Spleen (tissue), 11 donors: ENCODE results near the gene PSMG4. TPM values are rescaled to one million over a fixed set of nuclear protein-coding genes. Genes with fewer than 3 reads are reported as not detected.

Experiments used
- DNase-seq: peaks from one replicate; pipeline ENCODE4 v3.0.0-alpha.2; 2020
- H3K27ac ChIP-seq, 8 donors: fragments of 200-600 bp; sonication (generic) in 7 of 8; 1 replicate in 4 of 8; 2 replicates in 4 of 8; pipeline versions ENCODE4 v1.5.0 to v1.8.0; 2016 to 2021; ENCODE audit warnings: inconsistent platforms in 4 of 8, mild to moderate bottlenecking in 4 of 8, moderate library complexity in 1 of 8
- H3K27me3 ChIP-seq, 7 donors: fragments of 200-600 bp; sonication (generic) in 6 of 7; replicated peaks in 1 of 7; 1 replicate in 4 of 7; 2 replicates in 3 of 7; pipeline versions ENCODE4 v1.5.0 to v1.8.0; 2016 to 2021; ENCODE audit warnings: inconsistent platforms in 3 of 7, mild to moderate bottlenecking in 1 of 7
- H3K36me3 ChIP-seq, 6 donors: fragments of 200-600 bp; sonication (generic) in 5 of 6; 1 replicate in 4 of 6; 2 replicates in 2 of 6; pipeline versions ENCODE4 v1.5.0 to v1.8.0; 2016 to 2021; ENCODE audit warnings: inconsistent platforms in 2 of 6
- H3K4me1 ChIP-seq, 6 donors: fragments of 200-600 bp; sonication (generic) in 5 of 6; 1 replicate in 3 of 6; 2 replicates in 3 of 6; pipeline versions ENCODE4 v1.5.0 to v1.8.0; 2016 to 2021; ENCODE audit warnings: inconsistent platforms in 3 of 6
- H3K4me3 ChIP-seq, 8 donors: fragments of 200-600 bp; sonication (generic) in 7 of 8; 1 replicate in 4 of 8; 2 replicates in 4 of 8; pipeline versions ENCODE4 v1.5.0 to v1.8.0; 2016 to 2021; ENCODE audit warnings: inconsistent platforms in 4 of 8, mild to moderate bottlenecking in 4 of 8, moderate library complexity in 2 of 8
- H3K9me3 ChIP-seq, 8 donors: fragments of 200-600 bp; sonication (generic) in 7 of 8; 1 replicate in 4 of 8; 2 replicates in 4 of 8; pipeline versions ENCODE4 v1.5.0 to v1.8.0; 2016 to 2021; ENCODE audit warnings: inconsistent platforms in 4 of 8
- POLR2A ChIP-seq, 3 donors: fragments of 450-650 bp; IDR thresholded peaks; one replicate each; pipeline ENCODE4 v1.5.1; 2017; ENCODE audit warnings: antibody characterized with exemption in 3 of 3, mild to moderate bottlenecking in 1 of 3
- POLR2AphosphoS5 ChIP-seq, 3 donors: sonication (generic); formaldehyde crosslinking; IDR thresholded peaks; one replicate each; pipeline ENCODE4 v1.5.1; 2017; ENCODE audit warnings: antibody characterized with exemption in 3 of 3
- WGBS, 5 donors: extraction: QIAGEN DNeasy Blood & Tissue Kit in 3 of 5; methylation state at CpG; one replicate each; pipeline versions ENCODE4 v1.1.5 to v1.1.7; 2013 to 2018; 5-methylcytosine and 5-hydroxymethylcytosine counted together
- intact Hi-C: fragments of 100-400 bp; cut with DNase I; formaldehyde crosslinking; loops from one replicate; pipeline ENCODE4 v1.15.0; 2023; ENCODE audit warnings: low total_unique reads
- polyA plus RNA-seq, 3 donors: library from polyadenylated mRNA; stranded (reverse); fragments of 200-250 nt; gene quantifications; one replicate each; pipeline ENCODE4 v1.2.1, GENCODE V29; 2013
- total RNA-seq, 7 donors: library from RNA; depleted of rRNA in 3 of 7; stranded (reverse); fragments of >200 nt in 3 of 7; fragmentation: NEBNext Ultra II Directional in 4 of 7; extraction: Animal tissue kit (Norgen Biotek cat#: 25700) in 4 of 7; gene quantifications; one replicate each; pipeline versions ENCODE4 v1.1.0 to v1.2.1, GENCODE V29; 2016 to 2021
- TF ChIP-seq, protein P1 (sequence below), 11 experiments: fragments of 200-600 bp in 7 of 11; fragments of 450-650 bp in 4 of 11; sonication (generic) in 4 of 11; IDR thresholded peaks in 8 of 11; conservative IDR thresholded peaks in 3 of 11; 1 replicate in 7 of 11; 2 replicates in 4 of 11; pipeline versions ENCODE4 v1.4.0 to v1.8.0; 2016 to 2021; ENCODE audit warnings: antibody characterized with exemption in 11 of 11, inconsistent platforms in 4 of 11, mild to moderate bottlenecking in 1 of 11
- donor health status: healthy with polysubstance abuse.
- donor health status: DM: no; HTN: no; CAD: no; lungs with moderate emphysema.
- donor health status: DM: no; HTN: no; CAD: no.
- donor health status: Bipolar disorder and iron deficiency.
- donor health status: healthy.
- donor health status: DM: no; HTN: no; CAD: no.
- donor health status: DM: yes; HTN: yes; CAD: no.

PSMG4 gene
- total and polyA plus RNA-seq, 10 donors = 12.1 to 41.6 (median 18.5) TPM

DNA sequence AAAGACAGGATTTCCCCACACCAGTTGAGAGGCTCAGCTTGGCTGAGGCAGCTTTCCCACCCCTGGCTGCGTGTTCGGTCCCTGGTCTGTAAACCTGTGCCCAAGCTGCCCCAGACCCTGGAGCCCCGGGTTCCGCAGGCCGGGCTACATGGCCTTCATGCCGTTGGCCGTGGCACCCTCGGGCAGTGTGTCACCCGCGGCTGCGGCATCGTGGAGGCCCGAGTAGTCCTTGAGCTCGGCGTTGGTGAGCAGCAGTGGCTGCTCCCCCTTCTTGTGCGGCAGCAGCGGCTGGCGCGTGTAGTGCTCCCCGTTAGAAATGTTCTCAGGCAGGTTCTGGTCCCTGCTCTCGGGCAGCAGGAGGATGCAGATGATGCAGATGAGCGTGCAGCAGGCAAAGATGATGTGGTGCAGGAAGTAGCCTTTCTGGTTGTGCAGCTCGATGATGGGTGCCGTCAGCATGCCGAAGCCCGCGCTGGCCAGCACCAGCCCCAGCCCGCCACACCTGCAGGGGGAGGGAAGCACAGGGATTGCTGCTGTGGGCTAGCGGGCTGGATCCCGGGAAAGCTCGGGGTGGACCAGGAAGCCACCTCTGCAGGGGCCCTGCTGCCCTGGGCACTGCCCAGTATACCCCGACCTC lies 14.3 kb downstream of the PSMG4 start:
- peaks cover 0 to 75% (median 37%) of the 10 kb centered on the region in 6 donors for H3K36me3 ChIP-seq
- 85 to 94% (median 93%) methylated on average over 31 to 32 of the region's 32 CpGs for WGBS, 5 donors

DNA sequence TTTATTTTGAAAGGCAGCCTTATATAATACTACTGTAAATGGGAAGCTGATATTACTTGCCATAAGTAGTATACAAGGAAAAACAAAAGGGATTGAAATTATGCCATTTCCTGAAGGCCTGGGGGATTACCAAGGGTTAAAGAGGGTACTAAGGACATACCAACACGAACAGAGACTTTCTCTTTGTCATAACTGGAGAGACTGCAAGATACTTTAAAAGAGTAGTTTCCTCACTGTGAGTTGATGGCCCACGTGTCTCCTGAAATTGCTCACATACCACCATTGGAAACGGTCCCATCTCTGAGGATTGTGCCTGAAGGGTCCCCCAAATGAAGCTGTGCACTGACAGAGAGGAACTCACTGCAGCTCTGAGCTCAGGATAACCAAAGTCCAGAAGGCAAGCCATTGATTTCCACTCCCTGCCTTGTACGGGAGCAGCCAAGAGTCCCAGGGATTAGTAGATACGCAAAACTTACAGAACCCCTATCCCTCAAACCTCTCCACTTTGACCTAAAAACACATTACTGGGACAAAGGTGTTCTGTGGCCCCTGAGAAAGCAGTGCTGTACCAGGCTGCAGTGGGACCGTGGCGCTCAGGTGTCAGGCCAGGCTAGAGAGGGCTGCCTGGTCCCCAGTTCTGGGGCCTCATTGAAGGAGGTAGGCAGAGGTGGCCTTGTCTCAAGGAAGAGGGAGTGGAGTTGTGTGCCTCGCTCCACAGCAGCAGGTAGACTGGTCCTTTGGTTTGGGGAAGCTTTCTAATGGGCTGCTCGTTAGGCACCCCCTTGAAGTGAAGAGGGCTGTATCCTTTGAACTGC lies 15.2 kb downstream of the PSMG4 start:
- peak; percentile 55 for DNase-seq
- peaks cover 0 to 66% (median 35%) of the 10 kb centered on the region in 6 donors for H3K36me3 ChIP-seq
- intact Hi-C loops = loop anchor here (10.0 kb wide), 2 partner anchors 701 to 881 kb away; no protein-coding TSS in a partner anchor

More for the DNA sequence above, 14.3 kb downstream of the PSMG4 start:
- H3K27ac ChIP-seq = no peak overlapping the region
- no peaks in the 10 kb centered on the region for H3K27me3 ChIP-seq
- no peaks in the 10 kb centered on the region for H3K9me3 ChIP-seq
- TF ChIP-seq, protein P1, sequence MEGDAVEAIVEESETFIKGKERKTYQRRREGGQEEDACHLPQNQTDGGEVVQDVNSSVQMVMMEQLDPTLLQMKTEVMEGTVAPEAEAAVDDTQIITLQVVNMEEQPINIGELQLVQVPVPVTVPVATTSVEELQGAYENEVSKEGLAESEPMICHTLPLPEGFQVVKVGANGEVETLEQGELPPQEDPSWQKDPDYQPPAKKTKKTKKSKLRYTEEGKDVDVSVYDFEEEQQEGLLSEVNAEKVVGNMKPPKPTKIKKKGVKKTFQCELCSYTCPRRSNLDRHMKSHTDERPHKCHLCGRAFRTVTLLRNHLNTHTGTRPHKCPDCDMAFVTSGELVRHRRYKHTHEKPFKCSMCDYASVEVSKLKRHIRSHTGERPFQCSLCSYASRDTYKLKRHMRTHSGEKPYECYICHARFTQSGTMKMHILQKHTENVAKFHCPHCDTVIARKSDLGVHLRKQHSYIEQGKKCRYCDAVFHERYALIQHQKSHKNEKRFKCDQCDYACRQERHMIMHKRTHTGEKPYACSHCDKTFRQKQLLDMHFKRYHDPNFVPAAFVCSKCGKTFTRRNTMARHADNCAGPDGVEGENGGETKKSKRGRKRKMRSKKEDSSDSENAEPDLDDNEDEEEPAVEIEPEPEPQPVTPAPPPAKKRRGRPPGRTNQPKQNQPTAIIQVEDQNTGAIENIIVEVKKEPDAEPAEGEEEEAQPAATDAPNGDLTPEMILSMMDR (IDR thresholded peaks at IDR 0.05 in 8 of 11, conservative IDR thresholded peaks at IDR 0.05 in 3 of 11) = no peak
- peak in 1 of 3 donors; percentile 38 for TF ChIP-seq POLR2AphosphoS5 (IDR thresholded peaks at IDR 0.05)
- H3K4me1 ChIP-seq = peaks cover 0 to 9% (median 0%) of the 10 kb centered on the region in 6 donors
- peak; percentile 72 for DNase-seq
- no peak overlapping the region for H3K4me3 ChIP-seq
- intact Hi-C loops = loop anchor here (10.0 kb wide), 2 partner anchors 702 to 882 kb away; no protein-coding TSS in a partner anchor

DNA sequence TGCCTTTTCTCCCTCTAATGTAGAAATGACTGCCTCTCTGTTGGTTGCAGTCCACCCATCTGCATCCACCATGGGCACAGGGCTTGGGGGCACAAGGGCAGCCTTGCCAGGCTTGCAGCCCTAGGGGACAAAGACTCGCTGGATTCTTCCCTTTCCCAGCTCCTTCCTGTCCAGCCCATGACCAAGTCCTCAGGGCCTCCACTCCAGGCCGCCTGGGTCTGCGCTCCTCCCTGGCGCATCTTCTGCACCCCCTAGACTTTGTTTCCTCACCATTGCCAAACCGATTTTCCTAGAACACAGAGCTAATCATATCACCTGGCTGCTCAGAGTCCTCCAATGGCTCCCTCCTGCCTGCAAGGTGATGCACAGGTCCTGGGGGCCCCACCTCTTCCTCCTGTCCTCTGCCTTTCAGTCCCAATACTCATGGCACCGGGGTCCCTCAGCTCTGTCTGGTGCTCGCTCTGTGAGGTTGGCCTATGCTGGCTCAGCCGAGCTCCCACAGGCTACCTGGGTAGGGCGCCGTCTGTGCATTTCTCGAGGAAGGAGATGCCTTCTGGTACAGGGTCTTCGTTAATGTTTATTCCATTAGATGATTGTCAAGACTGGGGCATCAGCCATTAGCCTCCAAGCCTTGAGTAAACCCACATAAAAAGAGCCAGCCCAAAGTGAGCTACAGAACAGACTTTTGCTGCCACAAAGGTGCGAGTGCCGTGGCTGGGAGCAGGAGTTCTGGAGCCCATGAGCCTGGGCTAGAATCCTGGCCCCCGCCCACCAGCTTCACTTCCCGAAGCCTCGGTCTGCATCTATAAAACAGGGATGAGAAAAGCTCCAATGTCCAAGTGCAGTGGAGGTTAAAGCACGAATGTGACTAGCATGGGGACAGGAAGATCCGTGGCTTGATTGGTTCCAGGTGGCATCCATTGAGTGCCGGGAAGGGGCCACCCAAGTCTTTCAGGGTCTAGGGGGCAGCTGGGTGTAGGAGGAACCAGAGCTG lies 17.7 kb downstream of the PSMG4 start:
- Histone ChIP-seq H3K36me3 (peaks cover 0 to 48% (median 17%) of the 10 kb centered on the region in 6 donors), H3K27ac (no peak overlapping the region), H3K9me3 (no peaks in the 10 kb centered on the region), H3K4me3 (no peak overlapping the region), H3K27me3 (no peaks in the 10 kb centered on the region), H3K4me1 (peaks cover 4 to 22% (median 7%) of the 10 kb centered on the region in 6 donors)
- 82 to 91% (median 85%) methylated on average over 17 to 20 of the region's 20 CpGs for WGBS, 5 donors
- peak; percentile 62 for DNase-seq
- TF ChIP-seq, protein P1 (IDR thresholded peaks at IDR 0.05 in 8 of 11, conservative IDR thresholded peaks at IDR 0.05 in 3 of 11) = no peak
- peak in 1 of 3 donors; percentile 14 for TF ChIP-seq POLR2AphosphoS5 (IDR thresholded peaks at IDR 0.05)
- intact Hi-C loops = loop anchor here (5.0 to 10.0 kb wide), 3 partner anchors 456 to 878 kb away; no protein-coding TSS in a partner anchor

More for the DNA sequence above, 15.2 kb downstream of the PSMG4 start:
- Histone ChIP-seq H3K27me3 (no peaks in the 10 kb centered on the region), H3K9me3 (no peaks in the 10 kb centered on the region), H3K4me1 (peaks cover 0 to 9% (median 0%) of the 10 kb centered on the region in 6 donors), H3K27ac (no peak overlapping the region), H3K4me3 (no peak overlapping the region)
- TF ChIP-seq POLR2A (IDR thresholded peaks at IDR 0.05) (no peak), POLR2AphosphoS5 (IDR thresholded peaks at IDR 0.05) (no peak)
- TF ChIP-seq, protein P1 (IDR thresholded peaks at IDR 0.05 in 8 of 11, conservative IDR thresholded peaks at IDR 0.05 in 3 of 11) = no peak
- 78 to 84% (median 82%) methylated on average over 9 of the region's 9 CpGs for WGBS, 5 donors
